Kidney epithelial cell (primary cell): ENCODE data around the gene CELF6. TPM values are rescaled to one million over a fixed set of nuclear protein-coding genes. Genes with fewer than 3 reads are reported as not detected.

Experiments
- DNase-seq: peaks from one replicate; pipeline ENCODE4 v3.0.0-alpha.2; 2010; ENCODE audit warnings: low read depth
- H3K27me3 ChIP-seq: 2 replicates; pipeline ENCODE4 v1.6.0; 2011; ENCODE audit warnings: low read length; ENCODE audit not compliant: control insufficient read depth, insufficient read depth
- H3K36me3 ChIP-seq: 2 replicates; pipeline ENCODE4 v1.5.1; 2011; ENCODE audit warnings: low read length; ENCODE audit not compliant: control insufficient read depth, insufficient read depth
- H3K4me3 ChIP-seq: 2 replicates; pipeline ENCODE4 v1.5.1; 2011; ENCODE audit warnings: low read depth, mild to moderate bottlenecking, control low read depth, low read length
- total RNA-seq: library from RNA; depleted of rRNA; stranded (reverse); fragments of >200 nt; gene quantifications from 2 replicates; pipeline ENCODE4 v1.2.3, GENCODE V29; 2015
- TF ChIP-seq, protein P1 (sequence below): IDR thresholded peaks from 2 replicates; pipeline ENCODE4 v1.5.1; 2011; ENCODE audit warnings: mild to moderate bottlenecking, moderate library complexity, low read length, control low read depth, inconsistent platforms; ENCODE audit not compliant: insufficient read depth, poor library complexity, severe bottlenecking

Gene CELF6
- total RNA-seq, 1 donor from 2014 or later: 0.29 TPM

DNA sequence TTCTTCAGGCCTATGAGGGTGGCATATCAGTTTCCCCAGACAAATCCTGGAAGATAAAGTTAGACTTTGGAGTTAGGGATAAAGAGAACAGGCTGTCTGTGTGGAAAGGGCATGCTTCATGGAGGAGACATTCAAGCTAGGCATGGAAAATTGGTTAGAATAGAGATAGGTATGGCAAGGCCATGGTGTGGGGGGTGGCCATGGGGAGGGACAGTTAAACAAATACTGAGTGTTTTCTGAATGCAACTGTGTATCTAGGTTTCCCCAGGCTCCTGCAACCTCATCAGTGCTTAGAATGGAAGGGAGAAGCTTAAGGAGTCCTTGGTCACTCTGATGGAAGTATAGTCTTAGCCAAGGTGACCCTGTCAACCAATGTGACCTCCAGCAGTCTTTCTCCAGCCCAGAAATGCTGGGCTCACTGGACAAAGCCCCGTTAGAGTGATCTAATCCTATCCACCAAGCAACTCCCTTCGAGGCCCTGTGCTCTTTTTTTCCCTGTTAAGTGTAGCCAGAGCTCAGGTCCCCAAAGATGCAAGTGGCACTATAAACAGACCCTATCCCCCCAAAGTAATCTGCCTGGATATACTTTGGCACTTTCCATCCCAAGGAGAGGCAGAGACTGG is 83.5 kb downstream of the CELF6 start:
- TF ChIP-seq, protein P1, sequence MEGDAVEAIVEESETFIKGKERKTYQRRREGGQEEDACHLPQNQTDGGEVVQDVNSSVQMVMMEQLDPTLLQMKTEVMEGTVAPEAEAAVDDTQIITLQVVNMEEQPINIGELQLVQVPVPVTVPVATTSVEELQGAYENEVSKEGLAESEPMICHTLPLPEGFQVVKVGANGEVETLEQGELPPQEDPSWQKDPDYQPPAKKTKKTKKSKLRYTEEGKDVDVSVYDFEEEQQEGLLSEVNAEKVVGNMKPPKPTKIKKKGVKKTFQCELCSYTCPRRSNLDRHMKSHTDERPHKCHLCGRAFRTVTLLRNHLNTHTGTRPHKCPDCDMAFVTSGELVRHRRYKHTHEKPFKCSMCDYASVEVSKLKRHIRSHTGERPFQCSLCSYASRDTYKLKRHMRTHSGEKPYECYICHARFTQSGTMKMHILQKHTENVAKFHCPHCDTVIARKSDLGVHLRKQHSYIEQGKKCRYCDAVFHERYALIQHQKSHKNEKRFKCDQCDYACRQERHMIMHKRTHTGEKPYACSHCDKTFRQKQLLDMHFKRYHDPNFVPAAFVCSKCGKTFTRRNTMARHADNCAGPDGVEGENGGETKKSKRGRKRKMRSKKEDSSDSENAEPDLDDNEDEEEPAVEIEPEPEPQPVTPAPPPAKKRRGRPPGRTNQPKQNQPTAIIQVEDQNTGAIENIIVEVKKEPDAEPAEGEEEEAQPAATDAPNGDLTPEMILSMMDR: no peak
- H3K27me3 ChIP-seq: no peaks in the 10 kb centered on the region
- no peak for DNase-seq
- no peaks in the 10 kb centered on the region for H3K36me3 ChIP-seq
- no peak overlapping the region for H3K4me3 ChIP-seq

DNA sequence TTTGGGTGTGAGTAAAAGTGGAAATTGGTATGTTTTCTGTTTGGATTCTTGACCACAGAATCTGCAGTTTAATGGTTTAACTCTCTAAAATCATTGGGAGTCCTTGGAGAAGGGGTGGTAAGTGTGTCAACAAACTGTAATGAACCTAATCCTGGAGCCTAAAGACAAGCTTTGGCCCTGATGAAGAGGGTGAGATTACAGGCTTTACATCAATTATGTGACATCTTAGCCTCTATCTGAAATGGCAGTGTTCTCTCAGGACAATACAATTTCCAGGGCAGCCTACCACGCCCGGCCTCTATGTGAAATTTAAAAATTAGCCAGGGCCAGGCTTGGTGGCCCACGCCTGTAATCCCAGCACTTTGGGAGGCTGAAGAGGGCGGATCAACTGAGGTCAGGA is 84.7 kb downstream of the CELF6 start:
- TF ChIP-seq, protein P1: no peak
- no peaks in the 10 kb centered on the region for H3K36me3 ChIP-seq
- H3K4me3 ChIP-seq: no peak overlapping the region
- DNase-seq: no peak
- H3K27me3 ChIP-seq: no peaks in the 10 kb centered on the region

Other genes starting within 250 kb of the CELF6 start
- gene MYO9A, start 202.0 kb downstream of the CELF6 start, total RNA-seq: 16.3 and 17.0 TPM in 2 replicates
- gene SENP8, start 201.8 kb downstream of the CELF6 start, total RNA-seq: 2.4 and 3.0 TPM in 2 replicates
- gene GRAMD2A, start 122.4 kb downstream of the CELF6 start, total RNA-seq: 0.89 and 2.4 TPM in 2 replicates
- gene PKM, start 89.0 kb downstream of the CELF6 start, total RNA-seq: 879 and 883 TPM in 2 replicates
- 45.0 and 45.7 TPM in 2 replicates for gene PARP6, start 47.6 kb downstream of the CELF6 start, total RNA-seq
- gene HEXA, start 55.9 kb upstream of the CELF6 start, total RNA-seq: 135 and 136 TPM in 2 replicates
- gene TMEM202, start 78.1 kb upstream of the CELF6 start, total RNA-seq: not detected in 2 replicates
- gene ARIH1, start 154.2 kb upstream of the CELF6 start, total RNA-seq: 51.1 and 54.9 TPM in 2 replicates